BJ (cell line): Measurements from ENCODE around the gene FRMD4A. TPM values are rescaled to one million over a fixed set of nuclear protein-coding genes. Genes with fewer than 3 reads are reported as not detected.

Experiments
- CTCF ChIA-PET: fragments of 350-600 bp; formaldehyde crosslinking; extraction: SDS; loops from one replicate; lab custom pipeline; 2021; ENCODE audit warnings: antibody characterized with exemption, inconsistent platforms; lab: Yijun Ruan, JAX
- POLR2A ChIA-PET: fragments of 300-600 bp; sonication (Branson Sonifier 250); formaldehyde crosslinking; extraction: SDS; loops from one replicate; lab custom pipeline; 2021; ENCODE audit warnings: antibody characterized with exemption; lab: Charles Lee
- DNase-seq: peaks from one replicate; pipeline ENCODE4 v3.0.0-alpha.2; 2011; ENCODE audit warnings: low read depth
- H3K27me3 ChIP-seq: 2 replicates; pipeline ENCODE4 v1.6.0; 2011; ENCODE audit warnings: low read length; ENCODE audit not compliant: control insufficient read depth, insufficient read depth
- H3K36me3 ChIP-seq: 2 replicates; pipeline ENCODE4 v1.5.1; 2011; ENCODE audit warnings: low read length; ENCODE audit not compliant: control insufficient read depth, insufficient read depth
- H3K4me3 ChIP-seq: 2 replicates; pipeline ENCODE4 v1.5.1; 2011; ENCODE audit warnings: low read depth, mild to moderate bottlenecking, control low read depth, low read length
- polyA plus RNA-seq: library from polyadenylated mRNA; depleted of rRNA; stranded (reverse); fragments of >200 nt; gene quantifications from 2 replicates; pipeline ENCODE4 v1.2.3, GENCODE V29; 2011
- TF ChIP-seq, protein P1 (sequence below): IDR thresholded peaks from 2 replicates; pipeline ENCODE4 v1.5.1; 2011; ENCODE audit warnings: low read depth, mild to moderate bottlenecking, control low read depth, inconsistent platforms, low read length, moderate library complexity; ENCODE audit not compliant: insufficient read depth

FRMD4A gene
- polyA plus RNA-seq, 1 experiment: 31.6 TPM

DNA sequence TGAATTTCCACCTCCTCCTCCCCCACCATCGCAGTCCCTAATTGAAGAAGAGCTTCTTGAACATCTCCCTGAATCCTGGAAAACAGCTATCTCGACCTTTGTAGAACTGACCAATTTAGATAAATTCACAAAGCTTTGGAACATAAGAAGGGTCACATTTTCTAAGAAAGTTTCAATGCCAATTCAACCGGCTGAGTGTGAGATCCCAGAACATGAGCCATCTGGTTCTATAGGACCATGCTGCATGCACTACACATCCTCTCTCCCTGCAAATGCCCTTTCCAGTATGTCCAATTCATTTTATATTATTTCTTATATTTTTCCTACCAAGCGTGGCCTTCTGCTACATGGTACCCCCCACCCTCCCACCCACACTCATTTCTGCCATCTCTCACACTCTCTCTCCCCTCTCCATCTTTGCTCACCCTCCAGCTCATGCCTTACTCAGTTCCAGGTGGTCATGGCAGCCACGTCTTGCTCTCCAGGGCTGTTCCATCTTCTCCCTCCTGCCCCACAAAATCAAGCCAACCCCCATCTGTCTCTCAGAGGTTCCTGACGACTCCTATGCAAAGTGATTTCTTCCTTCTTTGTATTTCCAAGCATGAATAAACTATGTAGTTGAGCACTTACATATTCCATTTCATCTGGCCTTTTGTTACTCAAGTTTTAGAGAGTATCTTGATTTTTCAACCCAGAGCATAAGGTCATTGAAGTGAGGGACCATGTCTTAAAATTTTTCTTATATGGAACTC lies 19.3 kb downstream of the FRMD4A start:
- ChIA-PET POLR2A (no interaction called here), CTCF (interaction anchor here (1.1 kb wide), 1 partner anchor 10 kb away, joined by 3 read pairs; no protein-coding TSS in a partner anchor)
- Histone ChIP-seq H3K27me3 (peaks cover 2% of the 10 kb centered on the region), H3K4me3 (no peak overlapping the region), H3K36me3 (no peaks in the 10 kb centered on the region)
- TF ChIP-seq, protein P1, sequence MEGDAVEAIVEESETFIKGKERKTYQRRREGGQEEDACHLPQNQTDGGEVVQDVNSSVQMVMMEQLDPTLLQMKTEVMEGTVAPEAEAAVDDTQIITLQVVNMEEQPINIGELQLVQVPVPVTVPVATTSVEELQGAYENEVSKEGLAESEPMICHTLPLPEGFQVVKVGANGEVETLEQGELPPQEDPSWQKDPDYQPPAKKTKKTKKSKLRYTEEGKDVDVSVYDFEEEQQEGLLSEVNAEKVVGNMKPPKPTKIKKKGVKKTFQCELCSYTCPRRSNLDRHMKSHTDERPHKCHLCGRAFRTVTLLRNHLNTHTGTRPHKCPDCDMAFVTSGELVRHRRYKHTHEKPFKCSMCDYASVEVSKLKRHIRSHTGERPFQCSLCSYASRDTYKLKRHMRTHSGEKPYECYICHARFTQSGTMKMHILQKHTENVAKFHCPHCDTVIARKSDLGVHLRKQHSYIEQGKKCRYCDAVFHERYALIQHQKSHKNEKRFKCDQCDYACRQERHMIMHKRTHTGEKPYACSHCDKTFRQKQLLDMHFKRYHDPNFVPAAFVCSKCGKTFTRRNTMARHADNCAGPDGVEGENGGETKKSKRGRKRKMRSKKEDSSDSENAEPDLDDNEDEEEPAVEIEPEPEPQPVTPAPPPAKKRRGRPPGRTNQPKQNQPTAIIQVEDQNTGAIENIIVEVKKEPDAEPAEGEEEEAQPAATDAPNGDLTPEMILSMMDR: no peak
- DNase-seq: no peak

DNA sequence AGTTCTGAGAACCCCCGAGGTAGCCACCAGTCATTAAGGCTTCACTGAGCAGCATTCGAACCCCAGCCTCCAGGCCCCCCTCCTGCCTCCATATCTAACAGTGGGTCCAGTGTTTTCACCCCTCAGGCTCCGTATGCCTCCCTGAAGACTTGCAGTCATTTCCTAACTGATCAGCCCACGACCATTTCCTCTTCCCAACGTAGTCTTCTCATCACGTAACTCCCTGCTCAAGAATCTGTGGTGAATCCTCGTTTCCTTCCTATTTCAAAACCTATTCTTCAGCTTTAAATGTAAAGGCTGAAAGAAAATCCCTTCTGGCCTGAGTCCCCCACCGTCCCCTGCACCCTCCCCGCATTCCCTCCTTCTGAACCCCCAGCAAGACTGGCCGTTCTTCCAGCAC lies 21.1 kb downstream of the FRMD4A start:
- no peak overlapping the region for H3K4me3 ChIP-seq
- POLR2A ChIA-PET: no interaction called here
- CTCF ChIA-PET: interaction anchor here (0.9 kb wide), 1 partner anchor 13 kb away, joined by 3 read pairs; no protein-coding TSS in a partner anchor

DNA sequence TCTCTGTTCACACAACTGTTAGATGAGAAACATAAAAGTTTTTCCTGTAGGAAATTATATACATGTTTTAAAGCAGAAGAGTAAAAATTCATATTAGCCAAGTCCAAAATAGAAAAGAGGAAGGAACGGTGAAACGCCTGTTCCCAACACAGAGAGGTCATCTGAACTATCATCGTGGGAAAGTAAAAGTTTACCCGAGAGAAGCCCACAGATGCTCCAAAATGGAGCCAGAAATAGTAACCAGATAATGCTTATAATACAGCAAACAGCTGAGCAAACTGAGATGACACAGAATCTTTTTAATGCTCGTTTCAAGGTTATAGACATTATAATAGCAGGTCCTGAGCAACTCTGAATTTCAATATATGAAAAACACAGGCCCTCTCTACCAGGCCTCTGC lies 24.5 kb downstream of the FRMD4A start:
- H3K27me3 ChIP-seq: peaks cover 6% of the 10 kb centered on the region
- H3K4me3 ChIP-seq: no peak overlapping the region
- CTCF ChIA-PET: interaction anchor here (1.4 to 1.7 kb wide), 2 partner anchors 8 to 14 kb away, joined by 4 to 7 read pairs; no protein-coding TSS in a partner anchor
- POLR2A ChIA-PET: no interaction called here
- H3K36me3 ChIP-seq: no peaks in the 10 kb centered on the region
- TF ChIP-seq, protein P1: no peak
- no peak for DNase-seq

More for the DNA sequence above, 21.1 kb downstream of the FRMD4A start:
- Histone ChIP-seq H3K27me3 (peaks cover 2% of the 10 kb centered on the region), H3K36me3 (no peaks in the 10 kb centered on the region)
- TF ChIP-seq, protein P1: no peak
- DNase-seq: no peak

DNA sequence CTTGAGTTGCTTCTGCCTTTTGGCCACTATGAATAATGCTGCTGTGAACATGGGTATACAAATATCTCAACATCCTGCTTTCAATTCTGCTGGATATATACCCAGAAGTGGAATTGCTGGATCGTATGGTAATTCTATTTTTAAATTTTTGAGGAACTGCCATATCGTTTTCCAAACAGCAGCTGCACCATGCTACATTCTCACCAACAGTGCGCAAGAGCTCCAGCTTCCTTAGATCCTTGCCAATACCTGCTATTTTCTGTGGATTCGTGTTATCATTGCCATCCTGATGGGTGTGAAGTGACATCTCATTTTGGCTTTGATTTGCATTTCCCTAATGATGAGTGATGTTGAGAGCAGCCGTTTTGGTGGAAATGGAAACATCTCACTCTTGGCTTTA lies 26.7 kb downstream of the FRMD4A start:
- Histone ChIP-seq H3K4me3 (no peak overlapping the region), H3K27me3 (peaks cover 5% of the 10 kb centered on the region), H3K36me3 (no peaks in the 10 kb centered on the region)
- ChIA-PET CTCF (interaction anchor here (0.6 kb wide), 1 partner anchor 185 kb away, joined by 3 read pairs; no protein-coding TSS in a partner anchor), POLR2A (no interaction called here)
- DNase-seq: no peak
- TF ChIP-seq, protein P1: no peak

DNA sequence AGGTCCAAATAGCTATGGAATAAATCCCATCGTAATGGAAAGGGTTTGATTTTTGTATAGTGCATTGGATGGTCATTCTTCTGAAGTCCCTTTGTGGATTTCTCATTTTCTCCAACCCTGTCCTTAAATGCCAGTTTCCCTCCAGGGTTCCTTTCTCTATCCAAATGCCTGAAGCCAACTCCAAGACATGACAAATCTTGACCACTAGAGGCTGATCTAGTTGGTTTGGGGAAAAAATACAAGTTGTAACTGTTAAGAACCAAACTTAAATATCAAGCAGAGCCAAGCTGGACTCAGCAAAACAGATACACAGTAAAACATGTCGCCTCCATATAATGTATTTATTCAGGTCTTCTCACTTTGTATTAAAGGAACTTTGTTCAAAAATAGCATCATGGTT lies 28.7 kb downstream of the FRMD4A start:
- peaks cover 6% of the 10 kb centered on the region for H3K27me3 ChIP-seq
- POLR2A ChIA-PET: interaction anchor here (0.6 kb wide), 1 partner anchor 198 kb away, joined by 7 read pairs; no protein-coding TSS in a partner anchor

More for the DNA sequence above, 28.7 kb downstream of the FRMD4A start:
- no peak overlapping the region for H3K4me3 ChIP-seq
- no peak for DNase-seq
- CTCF ChIA-PET: interaction anchor here (0.7 to 2.8 kb wide), 12 partner anchors 8 to 186 kb away, joined by 3 to 10 read pairs (median 4); no protein-coding TSS in a partner anchor
- TF ChIP-seq, protein P1: peak; percentile 62
- no peaks in the 10 kb centered on the region for H3K36me3 ChIP-seq
